HAP-1 (cell line): ENCODE measurements around the gene EFCC1.

ENCODE experiments used
- DNase-seq, 2 experiments: peaks; one replicate each; pipeline ENCODE4 v3.0.0-alpha.2; 2016 to 2020; ENCODE audit warnings: low spot score in 2 of 2
- H3K27me3 ChIP-seq: fragments of 250-450 bp; sonication (Bioruptor Pico); 2 replicates; pipeline ENCODE4 v1.5.1; 2020; ENCODE audit warnings: low read depth, mild to moderate bottlenecking, moderate library complexity
- H3K36me3 ChIP-seq: fragments of 250-450 bp; sonication (Bioruptor Pico); replicated peaks from 2 replicates; pipeline ENCODE4 v1.5.1; 2020; ENCODE audit warnings: mild to moderate bottlenecking
- H3K4me1 ChIP-seq: fragments of 250-450 bp; sonication (Bioruptor Pico); 2 replicates; pipeline ENCODE4 v1.5.1; 2020; ENCODE audit warnings: mild to moderate bottlenecking
- H3K4me3 ChIP-seq: fragments of 250-450 bp; sonication (Bioruptor Pico); 2 replicates; pipeline ENCODE4 v1.5.1; 2020; ENCODE audit warnings: mild to moderate bottlenecking, moderate library complexity
- H3K9me3 ChIP-seq: fragments of 250-450 bp; sonication (Bioruptor Pico); 2 replicates; pipeline ENCODE4 v1.5.1; 2020; ENCODE audit warnings: mild to moderate bottlenecking, moderate library complexity
- in situ Hi-C: fragments of 300-500 bp; cut with MboI; formaldehyde crosslinking; loops from 3 replicates; pipeline ENCODE4 v1.14.3; 2020; ENCODE audit warnings: low sequenced_read_pairs, inconsistent platforms, mixed read lengths

EFCC1 gene

GRCh38 chr3:129000742-129001100, 383 bp upstream of the EFCC1 start:
- no peak for DNase-seq
- H3K4me1 ChIP-seq, result peaks cover 5% of the 10 kb centered on the region
- peaks cover 35% of the 10 kb centered on the region for H3K27me3 ChIP-seq
- in situ Hi-C loops, result no loop called here
- no peak overlapping the region for H3K4me3 ChIP-seq
- H3K9me3 ChIP-seq, result no peaks in the 10 kb centered on the region
- no peaks in the 10 kb centered on the region for H3K36me3 ChIP-seq

GRCh38 chr3:129001806-129002572, 885 bp downstream of the EFCC1 start:
- in situ Hi-C loops, result no loop called here
- Histone ChIP-seq H3K4me1 (peaks cover 5% of the 10 kb centered on the region), H3K4me3 (peak overlapping the region; percentile 16; the same call in 1 of the 2 replicates), H3K27me3 (peaks cover 35% of the 10 kb centered on the region), H3K36me3 (no peaks in the 10 kb centered on the region), H3K9me3 (no peaks in the 10 kb centered on the region)
- DNase-seq, result peak in 1 of 2 experiments; percentile 33

GRCh38 chr3:129002573-129003569, 1.8 kb downstream of the EFCC1 start:
- no peak for DNase-seq
- no peaks in the 10 kb centered on the region for H3K36me3 ChIP-seq
- H3K9me3 ChIP-seq, result no peaks in the 10 kb centered on the region
- H3K4me3 ChIP-seq, result no peak overlapping the region
- in situ Hi-C loops, result no loop called here
- H3K4me1 ChIP-seq, result peaks cover 5% of the 10 kb centered on the region
- H3K27me3 ChIP-seq, result peaks cover 40% of the 10 kb centered on the region

- Histone ChIP-seq H3K4me1 (peaks cover 2% of the 10 kb centered on the region), H3K27me3 (peaks cover 40% of the 10 kb centered on the region), H3K4me3 (no peak overlapping the region), H3K9me3 (no peaks in the 10 kb centered on the region), H3K36me3 (no peaks in the 10 kb centered on the region)
- in situ Hi-C loops, result no loop called here
- DNase-seq, result no peak
Observed at GRCh38 chr3:129003578-129004112, 2.5 kb downstream of the EFCC1 start.

GRCh38 chr3:129004639-129005295, 3.7 kb downstream of the EFCC1 start:
- DNase-seq, result no peak
- Histone ChIP-seq H3K27me3 (peaks cover 38% of the 10 kb centered on the region), H3K36me3 (no peaks in the 10 kb centered on the region), H3K9me3 (no peaks in the 10 kb centered on the region), H3K4me3 (no peak overlapping the region), H3K4me1 (no peaks in the 10 kb centered on the region)
- in situ Hi-C loops, result no loop called here

GRCh38 chr3:129005526-129006303, 4.6 kb downstream of the EFCC1 start:
- Histone ChIP-seq H3K4me3 (no peak overlapping the region), H3K4me1 (no peaks in the 10 kb centered on the region), H3K9me3 (no peaks in the 10 kb centered on the region), H3K27me3 (peaks cover 28% of the 10 kb centered on the region), H3K36me3 (no peaks in the 10 kb centered on the region)
- in situ Hi-C loops, result no loop called here
- DNase-seq, result no peak

- Histone ChIP-seq H3K4me1 (no peaks in the 10 kb centered on the region), H3K9me3 (no peaks in the 10 kb centered on the region), H3K36me3 (no peaks in the 10 kb centered on the region), H3K4me3 (no peak overlapping the region), H3K27me3 (peaks cover 17% of the 10 kb centered on the region)
- no peak for DNase-seq
- in situ Hi-C loops, result no loop called here
Observed at GRCh38 chr3:129006864-129007263, 5.8 kb downstream of the EFCC1 start.

GRCh38 chr3:129007792-129008191, 6.7 kb downstream of the EFCC1 start:
- Histone ChIP-seq H3K9me3 (no peaks in the 10 kb centered on the region), H3K27me3 (peaks cover 8% of the 10 kb centered on the region), H3K4me1 (no peaks in the 10 kb centered on the region), H3K4me3 (no peak overlapping the region), H3K36me3 (no peaks in the 10 kb centered on the region)
- DNase-seq, result no peak
- in situ Hi-C loops, result no loop called here

- in situ Hi-C loops, result no loop called here
- no peaks in the 10 kb centered on the region for H3K4me1 ChIP-seq
Observed at GRCh38 chr3:129009266-129009665, 8.2 kb downstream of the EFCC1 start.

GRCh38 chr3:129010310-129010956, 9.3 kb downstream of the EFCC1 start:
- H3K9me3 ChIP-seq, result peaks cover 2% of the 10 kb centered on the region; the same call in 1 of the 2 replicates
- no peaks in the 10 kb centered on the region for H3K4me1 ChIP-seq
- in situ Hi-C loops, result no loop called here
- DNase-seq, result no peak
- H3K36me3 ChIP-seq, result no peaks in the 10 kb centered on the region
- peaks cover 5% of the 10 kb centered on the region; the same call in 1 of the 2 replicates for H3K27me3 ChIP-seq
- H3K4me3 ChIP-seq, result no peak overlapping the region

More at GRCh38 chr3:129009266-129009665, 8.2 kb downstream of the EFCC1 start:
- DNase-seq, result no peak
- Histone ChIP-seq H3K9me3 (peaks cover 2% of the 10 kb centered on the region; the same call in 1 of the 2 replicates), H3K4me3 (no peak overlapping the region), H3K36me3 (no peaks in the 10 kb centered on the region), H3K27me3 (peaks cover 5% of the 10 kb centered on the region; the same call in 1 of the 2 replicates)

- H3K27me3 ChIP-seq, result no peaks in the 10 kb centered on the region
- no peaks in the 10 kb centered on the region for H3K36me3 ChIP-seq
- in situ Hi-C loops, result no loop called here
- H3K9me3 ChIP-seq, result peaks cover 2% of the 10 kb centered on the region; the same call in 1 of the 2 replicates
- H3K4me3 ChIP-seq, result no peak overlapping the region
- no peaks in the 10 kb centered on the region for H3K4me1 ChIP-seq
- DNase-seq, result no peak
Observed at GRCh38 chr3:129013491-129013891, 12.4 kb downstream of the EFCC1 start.

- no peak for DNase-seq
- H3K36me3 ChIP-seq, result no peaks in the 10 kb centered on the region
- no peak overlapping the region for H3K4me3 ChIP-seq
- H3K9me3 ChIP-seq, result peaks cover 2% of the 10 kb centered on the region; the same call in 1 of the 2 replicates
- in situ Hi-C loops, result no loop called here
- H3K4me1 ChIP-seq, result no peaks in the 10 kb centered on the region
- H3K27me3 ChIP-seq, result no peaks in the 10 kb centered on the region
Observed at GRCh38 chr3:129014148-129014547, 13.0 kb downstream of the EFCC1 start.
